ENCODE measurements around the gene NKX2-4.
A peak's percentile ranks its signal among the peaks of the same experiment; 100 is the strongest.

Gene NKX2-4

DNA sequence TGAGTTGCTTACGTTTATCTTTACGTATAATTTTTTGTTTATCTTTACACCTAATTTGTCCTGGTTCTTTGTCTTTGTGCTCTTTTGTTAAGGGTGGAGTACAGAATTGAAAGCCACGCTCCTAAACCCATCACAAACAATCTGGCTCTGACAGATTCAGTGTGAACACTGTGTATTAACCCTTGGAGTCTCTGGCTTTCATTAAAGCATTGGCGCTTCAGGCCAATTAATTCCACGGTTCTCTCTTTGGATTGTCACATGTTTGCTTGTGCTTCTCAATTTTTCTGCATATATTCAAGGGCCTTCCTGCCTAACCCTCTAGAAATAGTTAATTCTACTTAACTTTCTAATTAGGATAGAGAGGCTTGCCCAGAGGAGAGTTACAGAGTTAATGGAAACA, 38.6 kb downstream of the NKX2-4 start:
- no CpG with 5 or more reads among the region's 5 CpGs for WGBS (ENCODE audit: extremely low coverage, insufficient coverage, insufficient read length)
- Histone ChIP-seq H2AFZ (ENCODE audit: insufficient read depth, low read length, poor library complexity) (no peak overlapping the region), H3K36me3 (ENCODE audit: control insufficient read depth in 1 of 2, insufficient read depth in 2 of 2, low read length in 2 of 2) (peaks cover 7 to 16% of the 10 kb centered on the region in 2 experiments), H2AK5ac (ENCODE audit: low read length) (no peak overlapping the region), H3K9ac (ENCODE audit: low read length) (no peak overlapping the region), H3K4me3 (ENCODE audit: low read depth, low read length) (no peak overlapping the region), H4K12ac (ENCODE audit: low read depth, low read length) (no peak overlapping the region), H3K27ac (ENCODE audit: low read depth, low read length) (no peak overlapping the region), H3K79me2 (ENCODE audit: control insufficient read depth, insufficient read depth, low read length, poor library complexity) (no peaks in the 10 kb centered on the region), H3K18ac (ENCODE audit: low read length) (no peak overlapping the region), H3K9me3 (ENCODE audit: insufficient read depth, low read depth, low read length) (no peaks in the 10 kb centered on the region), H2BK12ac (ENCODE audit: low read length) (no peak overlapping the region), H2BK120ac (ENCODE audit: insufficient read depth, low read length, poor library complexity) (no peak overlapping the region), H3K23ac (ENCODE audit: low read length) (no peak overlapping the region), H4K91ac (ENCODE audit: low read depth, low read length) (no peak overlapping the region), H3K79me1 (ENCODE audit: low read length) (no peaks in the 10 kb centered on the region), H3K27me3 (ENCODE audit: insufficient read depth, low read length) (no peaks in the 10 kb centered on the region), H4K8ac (ENCODE audit: low read depth, low read length) (no peak overlapping the region), H3K4me2 (ENCODE audit: low read length) (no peak overlapping the region), H3K4ac (ENCODE audit: low read depth, low read length) (no peak overlapping the region), H3K4me1 (ENCODE audit: control insufficient read depth in 1 of 2, insufficient read depth in 2 of 2, low read length in 2 of 2) (no peaks in the 10 kb centered on the region), H3K14ac (ENCODE audit: low read length) (no peak overlapping the region), H2BK5ac (ENCODE audit: low read depth, low read length, poor library complexity) (no peak overlapping the region)
- DNase-seq, result no peak

DNA sequence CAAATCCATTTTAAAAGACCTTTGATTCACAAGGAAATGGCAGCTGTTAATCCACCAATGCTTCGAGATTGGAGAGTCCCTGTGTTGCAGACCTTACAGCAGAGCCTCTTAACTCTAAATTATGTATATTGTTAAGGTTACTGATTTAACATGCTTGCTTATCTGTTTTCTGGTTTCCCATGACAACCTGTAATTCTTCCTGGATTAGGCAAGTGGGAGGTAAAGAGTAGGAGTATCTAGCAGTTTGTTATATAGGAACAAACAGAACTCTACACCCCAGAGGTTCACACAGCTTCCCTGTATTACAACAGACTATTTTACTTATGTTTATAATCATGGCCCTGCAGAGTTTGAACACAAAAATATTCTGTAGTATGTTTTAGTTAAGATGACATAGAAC, 39.5 kb downstream of the NKX2-4 start:
- Histone ChIP-seq H3K27me3 (ENCODE audit: insufficient read depth, low read length) (no peaks in the 10 kb centered on the region), H3K4ac (ENCODE audit: low read depth, low read length) (no peak overlapping the region), H3K9ac (ENCODE audit: low read length) (no peak overlapping the region), H2BK5ac (ENCODE audit: low read depth, low read length, poor library complexity) (no peak overlapping the region), H4K12ac (ENCODE audit: low read depth, low read length) (no peak overlapping the region), H3K23ac (ENCODE audit: low read length) (no peak overlapping the region), H2BK12ac (ENCODE audit: low read length) (no peak overlapping the region), H3K9me3 (ENCODE audit: insufficient read depth, low read depth, low read length) (no peaks in the 10 kb centered on the region), H2AK5ac (ENCODE audit: low read length) (no peak overlapping the region), H3K79me1 (ENCODE audit: low read length) (no peaks in the 10 kb centered on the region), H3K18ac (ENCODE audit: low read length) (no peak overlapping the region), H4K8ac (ENCODE audit: low read depth, low read length) (no peak overlapping the region), H4K91ac (ENCODE audit: low read depth, low read length) (no peak overlapping the region), H3K4me2 (ENCODE audit: low read length) (no peak overlapping the region), H3K4me1 (ENCODE audit: control insufficient read depth in 1 of 2, insufficient read depth in 2 of 2, low read length in 2 of 2) (no peaks in the 10 kb centered on the region), H3K36me3 (ENCODE audit: control insufficient read depth in 1 of 2, insufficient read depth in 2 of 2, low read length in 2 of 2) (peaks cover 6 to 13% of the 10 kb centered on the region in 2 experiments), H3K79me2 (ENCODE audit: control insufficient read depth, insufficient read depth, low read length, poor library complexity) (no peaks in the 10 kb centered on the region), H3K4me3 (ENCODE audit: low read depth, low read length) (no peak overlapping the region), H3K14ac (ENCODE audit: low read length) (no peak overlapping the region), H2AFZ (ENCODE audit: insufficient read depth, low read length, poor library complexity) (no peak overlapping the region), H2BK120ac (ENCODE audit: insufficient read depth, low read length, poor library complexity) (no peak overlapping the region), H3K27ac (ENCODE audit: low read depth, low read length) (no peak overlapping the region)
- peak in 1 of 2 donors; percentile 12 for DNase-seq
- no CpG with 5 or more reads among the region's 1 CpG for WGBS (ENCODE audit: extremely low coverage, insufficient coverage, insufficient read length)

DNA sequence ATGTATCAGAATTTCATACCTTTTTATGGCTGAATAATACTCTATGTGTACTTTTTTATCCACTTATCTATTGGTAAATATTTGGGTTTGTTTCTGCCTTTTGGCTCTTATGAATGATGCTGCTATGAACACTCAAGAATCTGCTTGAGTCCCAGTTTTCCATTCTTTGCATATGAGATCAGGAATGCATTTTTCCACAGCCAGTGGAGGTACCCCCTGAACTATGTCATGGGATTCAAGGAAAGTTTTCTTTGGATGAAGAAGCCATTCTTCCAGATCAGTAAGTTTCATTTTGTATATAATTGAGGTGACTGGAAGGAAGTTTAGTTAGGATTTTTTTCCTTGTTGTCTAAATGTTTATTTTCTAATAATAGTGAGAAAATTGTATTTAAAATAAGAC, 40.9 kb downstream of the NKX2-4 start:
- Histone ChIP-seq H3K36me3 (ENCODE audit: control insufficient read depth in 1 of 2, insufficient read depth in 2 of 2, low read length in 2 of 2) (peaks cover 8 to 9% of the 10 kb centered on the region in 2 experiments), H4K12ac (ENCODE audit: low read depth, low read length) (no peak overlapping the region), H3K4me2 (ENCODE audit: low read length) (no peak overlapping the region), H3K79me2 (ENCODE audit: control insufficient read depth, insufficient read depth, low read length, poor library complexity) (no peaks in the 10 kb centered on the region), H3K4me1 (ENCODE audit: control insufficient read depth in 1 of 2, insufficient read depth in 2 of 2, low read length in 2 of 2) (no peaks in the 10 kb centered on the region), H3K14ac (ENCODE audit: low read length) (no peak overlapping the region), H3K4me3 (ENCODE audit: low read depth, low read length) (no peak overlapping the region), H3K27ac (ENCODE audit: low read depth, low read length) (no peak overlapping the region), H4K91ac (ENCODE audit: low read depth, low read length) (no peak overlapping the region), H3K18ac (ENCODE audit: low read length) (no peak overlapping the region), H2BK5ac (ENCODE audit: low read depth, low read length, poor library complexity) (no peak overlapping the region), H3K27me3 (ENCODE audit: insufficient read depth, low read length) (no peaks in the 10 kb centered on the region), H3K79me1 (ENCODE audit: low read length) (no peaks in the 10 kb centered on the region), H2BK120ac (ENCODE audit: insufficient read depth, low read length, poor library complexity) (no peak overlapping the region), H3K23ac (ENCODE audit: low read length) (no peak overlapping the region), H4K8ac (ENCODE audit: low read depth, low read length) (no peak overlapping the region), H3K4ac (ENCODE audit: low read depth, low read length) (no peak overlapping the region), H3K9ac (ENCODE audit: low read length) (no peak overlapping the region), H3K9me3 (ENCODE audit: insufficient read depth, low read depth, low read length) (no peaks in the 10 kb centered on the region), H2BK12ac (ENCODE audit: low read length) (no peak overlapping the region), H2AFZ (ENCODE audit: insufficient read depth, low read length, poor library complexity) (no peak overlapping the region), H2AK5ac (ENCODE audit: low read length) (no peak overlapping the region)
- DNase-seq, result no peak

DNA sequence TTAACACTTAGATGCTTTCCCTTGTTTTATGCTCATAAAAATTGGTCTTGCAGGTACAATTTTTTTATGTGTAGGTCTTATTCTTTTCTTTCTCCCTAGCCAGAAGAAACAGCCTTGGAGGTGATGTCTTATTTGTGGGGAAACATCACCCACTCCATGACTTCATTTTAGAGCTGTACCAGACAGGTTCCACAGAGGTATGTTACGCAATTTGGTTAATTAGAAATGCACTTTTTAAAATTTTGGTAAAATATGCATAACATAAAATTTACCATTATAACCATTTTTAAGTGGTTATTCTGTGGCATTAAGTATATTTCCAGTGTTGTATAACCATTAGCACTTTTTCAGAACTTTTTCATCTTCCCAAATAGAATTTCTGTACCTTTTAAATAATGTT, 41.3 kb downstream of the NKX2-4 start:
- H3K79me2 ChIP-seq (ENCODE audit: control insufficient read depth, insufficient read depth, low read length, poor library complexity), result no peaks in the 10 kb centered on the region

More for the DNA sequence above, 41.3 kb downstream of the NKX2-4 start:
- Histone ChIP-seq H2BK12ac (ENCODE audit: low read length) (no peak overlapping the region), H2AK5ac (ENCODE audit: low read length) (no peak overlapping the region), H3K9ac (ENCODE audit: low read length) (no peak overlapping the region), H3K4me1 (ENCODE audit: control insufficient read depth in 1 of 2, insufficient read depth in 2 of 2, low read length in 2 of 2) (no peaks in the 10 kb centered on the region), H3K27me3 (ENCODE audit: insufficient read depth, low read length) (no peaks in the 10 kb centered on the region), H3K27ac (ENCODE audit: low read depth, low read length) (no peak overlapping the region), H3K9me3 (ENCODE audit: insufficient read depth, low read depth, low read length) (no peaks in the 10 kb centered on the region), H3K23ac (ENCODE audit: low read length) (no peak overlapping the region), H4K91ac (ENCODE audit: low read depth, low read length) (no peak overlapping the region), H3K4me2 (ENCODE audit: low read length) (no peak overlapping the region), H3K36me3 (ENCODE audit: control insufficient read depth in 1 of 2, insufficient read depth in 2 of 2, low read length in 2 of 2) (peaks cover 8 to 9% of the 10 kb centered on the region in 2 experiments), H3K18ac (ENCODE audit: low read length) (no peak overlapping the region), H3K14ac (ENCODE audit: low read length) (no peak overlapping the region), H2AFZ (ENCODE audit: insufficient read depth, low read length, poor library complexity) (no peak overlapping the region), H4K12ac (ENCODE audit: low read depth, low read length) (no peak overlapping the region), H3K4ac (ENCODE audit: low read depth, low read length) (no peak overlapping the region), H3K4me3 (ENCODE audit: low read depth, low read length) (no peak overlapping the region), H4K8ac (ENCODE audit: low read depth, low read length) (no peak overlapping the region), H2BK120ac (ENCODE audit: insufficient read depth, low read length, poor library complexity) (no peak overlapping the region), H3K79me1 (ENCODE audit: low read length) (no peaks in the 10 kb centered on the region), H2BK5ac (ENCODE audit: low read depth, low read length, poor library complexity) (no peak overlapping the region)
- no CpG with 5 or more reads among the region's 1 CpG for WGBS (ENCODE audit: extremely low coverage, insufficient coverage, insufficient read length)
- no peak for DNase-seq
